H1 (cell line): Measurements from ENCODE around the gene ARPP21. TPM values are rescaled to one million over a fixed set of nuclear protein-coding genes. Genes with fewer than 3 reads are reported as not detected.

Source experiments
- CTCF ChIA-PET: fragments of 300-600 bp; sonication (Branson Sonifier 250); formaldehyde crosslinking; loops from one replicate; lab custom pipeline; 2021; ENCODE audit not compliant: partially characterized antibody; lab: Charles Lee
- POLR2A ChIA-PET: fragments of 300-600 bp; sonication (Branson Sonifier 250); formaldehyde crosslinking; loops from one replicate; lab custom pipeline; 2021; ENCODE audit warnings: inconsistent platforms; ENCODE audit not compliant: partially characterized antibody; lab: Charles Lee
- DNase-seq, 2 experiments: peaks; one replicate each; pipeline versions ENCODE4 v3.0.0 to v3.0.0-alpha.2; 2010 to 2022; ENCODE audit warnings: low spot score in 2 of 2, low read depth in 1 of 2, mixed read lengths in 1 of 2
- FAIRE-seq: peaks from 2 replicates; lab custom pipeline; 2011; peaks lifted over from hg19 to GRCh38; lab: Jason Lieb, UNC
- H2AFZ ChIP-seq: 2 replicates; pipeline ENCODE4 v1.8.1; 2012; ENCODE audit warnings: low read length, inconsistent platforms
- H2AK5ac ChIP-seq: 2 replicates; pipeline ENCODE4 v1.6.1; 2013; ENCODE audit warnings: low read depth, low read length
- H2BK120ac ChIP-seq: replicated peaks from 2 replicates; pipeline ENCODE3; 2013; ENCODE audit warnings: low read depth, low read length, inconsistent platforms
- H2BK12ac ChIP-seq: 2 replicates; pipeline ENCODE4 v1.6.1; 2013; ENCODE audit warnings: low read depth, low read length
- H2BK15ac ChIP-seq: 2 replicates; pipeline ENCODE4 v1.6.1; 2013; ENCODE audit warnings: low read length
- H2BK20ac ChIP-seq: 2 replicates; pipeline ENCODE4 v1.6.1; 2013; ENCODE audit warnings: low read length
- H2BK5ac ChIP-seq: 2 replicates; pipeline ENCODE4 v1.6.1; 2013; ENCODE audit warnings: low read depth, low read length
- H3K14ac ChIP-seq: 2 replicates; pipeline ENCODE4 v1.6.1; 2013; ENCODE audit warnings: inconsistent platforms; ENCODE audit not compliant: insufficient read length
- H3K18ac ChIP-seq: 2 replicates; pipeline ENCODE4 v1.6.1; 2013; ENCODE audit warnings: low read length; ENCODE audit errors: extremely low read depth
- H3K23ac ChIP-seq: 2 replicates; pipeline ENCODE4 v1.6.1; 2013; ENCODE audit warnings: inconsistent platforms; ENCODE audit not compliant: insufficient read length
- H3K23me2 ChIP-seq: 2 replicates; pipeline ENCODE4 v1.6.1; 2013; ENCODE audit warnings: low read depth, low read length
- H3K27ac ChIP-seq: 2 replicates; pipeline ENCODE4 v1.6.1; 2011; ENCODE audit warnings: low read depth, low read length, inconsistent platforms
- H3K27me3 ChIP-seq, 4 experiments: replicated peaks in 1 of 4; 1 replicate in 1 of 4; 2 replicates in 3 of 4; pipeline versions ENCODE4 v1.6.1 to v1.8.1; 2011 to 2013; ENCODE audit warnings: low read length in 3 of 4, mild to moderate bottlenecking in 3 of 4, inconsistent platforms in 2 of 4, mixed read lengths in 2 of 4, moderate library complexity in 1 of 4; ENCODE audit not compliant: control insufficient read depth in 3 of 4, insufficient read depth in 3 of 4; ENCODE audit errors: extremely low read depth in 1 of 4
- H3K36me3 ChIP-seq, 4 experiments: 2 replicates each; pipeline versions ENCODE4 v1.6.1 to v1.8.1; 2011 to 2013; ENCODE audit warnings: mild to moderate bottlenecking in 4 of 4, low read length in 3 of 4, moderate library complexity in 2 of 4, control low read depth in 1 of 4, inconsistent platforms in 1 of 4; ENCODE audit not compliant: insufficient read depth in 4 of 4, control insufficient read depth in 2 of 4
- H3K4ac ChIP-seq: replicated peaks from 2 replicates; pipeline ENCODE3; 2013; ENCODE audit warnings: low read length, low read depth, mixed read lengths, inconsistent platforms; ENCODE audit not compliant: insufficient read length
- H3K4me1 ChIP-seq, 4 experiments: replicated peaks in 1 of 4; 1 replicate in 1 of 4; 2 replicates in 3 of 4; pipeline versions ENCODE4 v1.6.1 to v1.8.1; 2011 to 2013; ENCODE audit warnings: low read length in 3 of 4, inconsistent platforms in 2 of 4, mixed read lengths in 1 of 4; ENCODE audit not compliant: insufficient read depth in 4 of 4, control insufficient read depth in 3 of 4
- H3K4me2 ChIP-seq, 2 experiments: 2 replicates each; pipeline versions ENCODE4 v1.6.1 to v1.8.1; 2011 to 2013; ENCODE audit warnings: low read depth in 2 of 2, low read length in 2 of 2, control low read depth in 1 of 2, inconsistent platforms in 1 of 2, mild to moderate bottlenecking in 1 of 2; ENCODE audit not compliant: insufficient read depth in 1 of 2
- H3K4me3 ChIP-seq, 4 experiments: fragments of 200-600, 300-600 bp in 1 of 4; sonication (generic), shearing (Covaris generic), sonication (Bioruptor Twin) in 1 of 4; 2 replicates each; pipeline versions ENCODE4 v1.5.1 to v1.8.1; 2011 to 2016; ENCODE audit warnings: low read length in 4 of 4, low read depth in 3 of 4, control low read depth in 2 of 4, inconsistent platforms in 2 of 4, mild to moderate bottlenecking in 2 of 4, mixed read lengths in 1 of 4, moderate library complexity in 1 of 4; ENCODE audit not compliant: insufficient read depth in 2 of 4; ENCODE audit errors: extremely low read depth in 1 of 4
- H3K56ac ChIP-seq: replicated peaks from 2 replicates; pipeline ENCODE3; 2013; ENCODE audit warnings: low read depth, mild to moderate bottlenecking, mixed read lengths, low read length, inconsistent platforms; ENCODE audit not compliant: insufficient read length
- H3K79me1 ChIP-seq: 2 replicates; pipeline ENCODE4 v1.6.1; 2013; ENCODE audit warnings: low read depth, low read length, control low read depth
- H3K79me2 ChIP-seq, 2 experiments: 2 replicates each; pipeline versions ENCODE4 v1.6.1 to v1.8.1; 2012 to 2013; ENCODE audit warnings: low read length in 2 of 2, mild to moderate bottlenecking in 2 of 2, inconsistent platforms in 1 of 2; ENCODE audit not compliant: insufficient read depth in 2 of 2, control insufficient read depth in 1 of 2
- H3K9ac ChIP-seq, 4 experiments: replicated peaks in 1 of 4; 1 replicate in 1 of 4; 2 replicates in 3 of 4; pipeline versions ENCODE4 v1.6.1 to v1.8.1; 2011 to 2013; ENCODE audit warnings: low read depth in 3 of 4, low read length in 3 of 4, control low read depth in 2 of 4, mild to moderate bottlenecking in 2 of 4, moderate library complexity in 2 of 4, inconsistent platforms in 1 of 4; ENCODE audit errors: extremely low read depth in 1 of 4
- H3K9me3 ChIP-seq, 2 experiments: 2 replicates each; pipeline versions ENCODE4 v1.6.1 to v1.8.1; 2012 to 2013; ENCODE audit warnings: mild to moderate bottlenecking in 2 of 2, moderate library complexity in 2 of 2, control low read depth in 1 of 2, inconsistent platforms in 1 of 2, low read depth in 1 of 2, low read length in 1 of 2, mixed read lengths in 1 of 2; ENCODE audit not compliant: insufficient read depth in 2 of 2
- H4K20me1 ChIP-seq, 2 experiments: replicated peaks in 1 of 2; 2 replicates each; pipeline versions ENCODE3 to v1.8.1; 2011 to 2013; ENCODE audit warnings: inconsistent platforms in 2 of 2, low read length in 2 of 2, mild to moderate bottlenecking in 1 of 2; ENCODE audit not compliant: insufficient read depth in 2 of 2, control insufficient read depth in 1 of 2
- H4K5ac ChIP-seq: 2 replicates; pipeline ENCODE4 v1.6.1; 2013; ENCODE audit warnings: low read length, low read depth, mixed read lengths, inconsistent platforms; ENCODE audit not compliant: insufficient read length
- H4K8ac ChIP-seq: 2 replicates; pipeline ENCODE4 v1.8.0; 2013; ENCODE audit warnings: mild to moderate bottlenecking, moderate library complexity, low read length, inconsistent platforms; ENCODE audit not compliant: insufficient read depth; ENCODE audit errors: extremely low read depth
- H4K91ac ChIP-seq: replicated peaks from 2 replicates; pipeline ENCODE3; 2013; ENCODE audit warnings: low read length, mixed read lengths, inconsistent platforms; ENCODE audit not compliant: insufficient read length
- CEBPB ChIP-seq: IDR thresholded peaks from 2 replicates; pipeline ENCODE4 v1.6.1; 2012; ENCODE audit warnings: low read depth, low read length
- FOSL1 ChIP-seq: IDR thresholded peaks from 2 replicates; pipeline ENCODE4 v1.6.1; 2011; ENCODE audit warnings: mild to moderate bottlenecking, low read depth, low read length, moderate library complexity; ENCODE audit not compliant: insufficient read depth
- KDM1A ChIP-seq: fragments of 200-600, 300-600 bp; sonication (generic); IDR thresholded peaks from 2 replicates; pipeline ENCODE4 v1.7.1; 2016; ENCODE audit warnings: mild to moderate bottlenecking, low read length, borderline replicate concordance
- NANOG ChIP-seq: IDR thresholded peaks from 2 replicates; pipeline ENCODE4 v1.6.1; 2011; ENCODE audit warnings: low read length, low read depth, mild to moderate bottlenecking, inconsistent platforms; ENCODE audit not compliant: insufficient read depth, poor library complexity, severe bottlenecking
- POLR2AphosphoS5 ChIP-seq: IDR thresholded peaks from 2 replicates; pipeline ENCODE4 v1.6.1; 2011; ENCODE audit warnings: low read depth, low read length
- SRF ChIP-seq: IDR thresholded peaks from 2 replicates; pipeline ENCODE4 v1.6.1; 2011; ENCODE audit warnings: mild to moderate bottlenecking, low read depth, low read length, moderate library complexity
- WGBS, 2 experiments: shearing (Covaris generic) in 1 of 2; methylation state at CpG; one replicate each; pipeline versions ENCODE4 v1.1.6 to v1.1.7; 2013 to 2015; ENCODE audit warnings: low lambda C conversion rate in 2 of 2, mixed read lengths in 2 of 2, inconsistent platforms in 1 of 2, low coverage in 1 of 2, missing lambda C conversion rate in 1 of 2; ENCODE audit not compliant: insufficient replicate concordance in 2 of 2, insufficient coverage in 1 of 2, insufficient read length in 1 of 2; ENCODE audit errors: extremely low coverage in 1 of 2, missing lambda C conversion rate in 1 of 2; 5-methylcytosine and 5-hydroxymethylcytosine counted together
- polyA plus RNA-seq, 7 experiments: library from polyadenylated mRNA; depleted of rRNA in 3 of 7; stranded (reverse) in 5 of 7; unstranded in 2 of 7; fragments of >200 nt in 5 of 7; fragments of 200-250 nt in 2 of 7; gene quantifications; 1 replicate in 5 of 7; 2 replicates in 1 of 7; 4 replicates in 1 of 7; pipeline versions ENCODE4 v1.2.1 to v1.2.3, GENCODE V29; 2011 to 2013; ENCODE audit warnings: missing spikeins in 2 of 7, mixed read lengths in 2 of 7
- total RNA-seq: library from RNA; stranded (reverse); fragmentation: NEBNext Ultra II Directional; extraction: Animal tissue kit (Norgen Biotek cat#: 25700); gene quantifications from 2 replicates; pipeline ENCODE4 v1.2.1, GENCODE V29; 2021

ARPP21 gene
- total and polyA plus RNA-seq, 2 of the 8 experiments (the other 6 are each of a cell fraction or from before 2014, with no cell fraction given), result not detected

DNA sequence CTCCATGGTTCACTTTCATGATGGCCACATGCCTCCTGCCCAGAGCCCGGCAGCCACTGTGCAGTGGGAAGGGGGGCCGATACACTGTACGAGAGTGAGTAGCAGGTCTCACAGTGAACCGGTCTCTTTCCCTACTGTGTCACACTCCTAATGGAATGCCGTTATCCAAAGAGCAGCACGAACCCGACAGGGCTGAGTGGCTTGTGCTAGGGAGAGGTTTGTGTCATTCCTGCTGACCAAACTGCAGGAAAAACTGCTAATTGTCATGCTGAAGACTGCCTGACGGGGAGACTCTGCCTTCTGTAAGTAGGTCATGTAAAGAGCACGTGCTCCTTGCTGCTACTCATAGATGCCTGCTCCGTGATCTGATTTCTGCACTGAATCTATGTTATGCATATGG, 105.1 kb downstream of the ARPP21 start:
- WGBS, 2 experiments, result 27% methylated on average over 10 of the region's 10 CpGs; no CpG with 5 or more reads in 1 of the 2 experiments
- Histone ChIP-seq H3K4me3 (no peak overlapping the region), H3K9ac (no peak overlapping the region), H2AK5ac (no peak overlapping the region), H4K20me1 (no peaks in the 10 kb centered on the region), H3K36me3 (no peaks in the 10 kb centered on the region), H4K91ac (no peak overlapping the region), H2BK15ac (no peak overlapping the region), H2BK5ac (no peak overlapping the region), H4K5ac (no peak overlapping the region), H2AFZ (no peak overlapping the region), H3K4ac (no peak overlapping the region), H2BK120ac (no peak overlapping the region), H3K4me2 (peak overlapping the region; percentile 12 to 52; a peak in 2 of 4 replicates), H3K23ac (no peak overlapping the region), H2BK20ac (no peak overlapping the region), H4K8ac (no peak overlapping the region), H3K14ac (no peak overlapping the region), H3K23me2 (no peaks in the 10 kb centered on the region), H3K18ac (no peak overlapping the region), H3K56ac (no peak overlapping the region), H2BK12ac (no peak overlapping the region), H3K27ac (no peak overlapping the region), H3K79me2 (no peaks in the 10 kb centered on the region), H3K79me1 (no peaks in the 10 kb centered on the region), H3K4me1 (peaks cover 0 to 11% (median 0%) of the 10 kb centered on the region in 4 experiments; a peak in 3 of 7 replicates), H3K27me3 (peaks cover 6 to 25% (median 17%) of the 10 kb centered on the region in 4 experiments; a peak in 5 of 7 replicates), H3K9me3 (no peaks in the 10 kb centered on the region)
- POLR2A ChIA-PET, result no interaction called here
- CTCF ChIA-PET, result no interaction called here
- FAIRE-seq, result peak; percentile 86
- peak in 1 of 2 experiments; percentile 27 for DNase-seq
- TF ChIP-seq KDM1A, result no peak
- TF ChIP-seq CEBPB, result no peak
- no peak for TF ChIP-seq NANOG
- no peak for TF ChIP-seq SRF
- peak; percentile 50; the same call in 1 of the 2 replicates for TF ChIP-seq POLR2AphosphoS5
- no peak for TF ChIP-seq FOSL1
